ENCODE measurements around the gene YY1AP1. TPM values are rescaled to one million over a fixed set of nuclear protein-coding genes. Genes with fewer than 3 reads are reported as not detected.
"Not testable (repeated sequence)": the region's sequence is repeated elsewhere in the genome, so short reads cannot be mapped to it uniquely, and the experiment has no call there.

The YY1AP1 gene
- total RNA-seq, 1 donor from 2014 or later, result 50.8 TPM

- peaks cover 44% of the 10 kb centered on the region for H3K36me3 Mint-ChIP-seq
- peak overlapping the region; percentile 14 for H3K27ac Mint-ChIP-seq
- H3K27me3 Mint-ChIP-seq, result no peaks in the 10 kb centered on the region
- TF ChIP-seq CTCF (conservative IDR thresholded peaks at IDR 0.05), result no peak
- H3K4me3 Mint-ChIP-seq, result no peak overlapping the region
- DNase-seq (ENCODE audit: extremely low spot score, unreplicated experiment), result no peak
- H3K9me3 Mint-ChIP-seq, result no peaks in the 10 kb centered on the region
- H3K4me1 Mint-ChIP-seq (ENCODE audit: unreplicated experiment), result no peaks in the 10 kb centered on the region
Measured at GRCh38 chr1:155669233-155670162, 19.1 kb downstream of the YY1AP1 start.

- H3K4me1 Mint-ChIP-seq (ENCODE audit: unreplicated experiment); H3K27ac Mint-ChIP-seq; H3K27me3 Mint-ChIP-seq; DNase-seq (ENCODE audit: extremely low spot score, unreplicated experiment); H3K9me3 Mint-ChIP-seq; H3K4me3 Mint-ChIP-seq: not testable (repeated sequence)
- peaks cover 41% of the 10 kb centered on the region for H3K36me3 Mint-ChIP-seq
Measured at GRCh38 chr1:155661239-155661638, 27.3 kb downstream of the YY1AP1 start.

GRCh38 chr1:155657463-155657862, 31.1 kb downstream of the YY1AP1 start:
- Mint-ChIP-seq H3K27ac (no peak overlapping the region), H3K4me3 (no peak overlapping the region), H3K27me3 (no peaks in the 10 kb centered on the region), H3K36me3 (peaks cover 30% of the 10 kb centered on the region), H3K4me1 (ENCODE audit: unreplicated experiment) (no peaks in the 10 kb centered on the region), H3K9me3 (no peaks in the 10 kb centered on the region)
- no peak for TF ChIP-seq CTCF (conservative IDR thresholded peaks at IDR 0.05)
- no peak for DNase-seq (ENCODE audit: extremely low spot score, unreplicated experiment)

GRCh38 chr1:155652951-155653350, 35.6 kb downstream of the YY1AP1 start:
- no peak for TF ChIP-seq CTCF (conservative IDR thresholded peaks at IDR 0.05)
- DNase-seq (ENCODE audit: extremely low spot score, unreplicated experiment), result no peak
- Mint-ChIP-seq H3K27me3 (no peaks in the 10 kb centered on the region), H3K4me3 (no peak overlapping the region), H3K27ac (peak overlapping the region; percentile 51), H3K4me1 (ENCODE audit: unreplicated experiment) (peaks cover 4% of the 10 kb centered on the region), H3K36me3 (no peaks in the 10 kb centered on the region), H3K9me3 (no peaks in the 10 kb centered on the region)

- Mint-ChIP-seq H3K4me1 (ENCODE audit: unreplicated experiment) (peaks cover 4% of the 10 kb centered on the region), H3K27ac (peak overlapping the region; percentile 48), H3K4me3 (no peak overlapping the region), H3K27me3 (no peaks in the 10 kb centered on the region), H3K9me3 (no peaks in the 10 kb centered on the region), H3K36me3 (no peaks in the 10 kb centered on the region)
- no peak for DNase-seq (ENCODE audit: extremely low spot score, unreplicated experiment)
- TF ChIP-seq CTCF (conservative IDR thresholded peaks at IDR 0.05), result no peak
Measured at GRCh38 chr1:155651861-155652661, 36.5 kb downstream of the YY1AP1 start.

Data from type B pancreatic cell (in vitro differentiated cells).